NT2/D1 (cell line): Measurements from ENCODE around the gene SLC9A2.

Source experiments
- DNase-seq: peaks from one replicate; pipeline ENCODE4 v3.0.0-alpha.2; 2011; ENCODE audit warnings: low read depth, low spot score
- H3K27me3 ChIP-seq: 2 replicates; pipeline ENCODE4 v1.6.0; 2011; ENCODE audit warnings: mild to moderate bottlenecking; ENCODE audit not compliant: insufficient read length, insufficient read depth
- H3K36me3 ChIP-seq: 2 replicates; pipeline ENCODE4 v1.6.1; 2011; ENCODE audit warnings: mild to moderate bottlenecking, low read length, mixed read lengths; ENCODE audit not compliant: insufficient read depth, insufficient read length
- H3K4me1 ChIP-seq: 2 replicates; pipeline ENCODE4 v1.5.1; 2011; ENCODE audit not compliant: insufficient read depth, insufficient read length
- H3K4me3 ChIP-seq: 2 replicates; pipeline ENCODE4 v1.5.1; 2011; ENCODE audit warnings: low read depth; ENCODE audit not compliant: insufficient read length
- H3K9ac ChIP-seq: 2 replicates; pipeline ENCODE4 v1.6.0; 2011; ENCODE audit warnings: low read depth; ENCODE audit not compliant: insufficient read length
- H3K9me3 ChIP-seq: 2 replicates; pipeline ENCODE4 v1.5.1; 2011; ENCODE audit warnings: mild to moderate bottlenecking, low read length; ENCODE audit not compliant: insufficient read depth
- SUZ12 ChIP-seq: IDR thresholded peaks from 2 replicates; pipeline ENCODE4 v1.6.1; 2011; ENCODE audit not compliant: insufficient read length, insufficient read depth; ENCODE audit errors: extremely low read depth
- YY1 ChIP-seq: IDR thresholded peaks from 2 replicates; pipeline ENCODE4 v1.6.1; 2011; ENCODE audit not compliant: insufficient read length, insufficient read depth
- ZNF274 ChIP-seq: IDR thresholded peaks from 2 replicates; pipeline ENCODE4 v1.6.1; 2011; ENCODE audit warnings: mild to moderate bottlenecking, low read depth, low read length

Gene SLC9A2

DNA sequence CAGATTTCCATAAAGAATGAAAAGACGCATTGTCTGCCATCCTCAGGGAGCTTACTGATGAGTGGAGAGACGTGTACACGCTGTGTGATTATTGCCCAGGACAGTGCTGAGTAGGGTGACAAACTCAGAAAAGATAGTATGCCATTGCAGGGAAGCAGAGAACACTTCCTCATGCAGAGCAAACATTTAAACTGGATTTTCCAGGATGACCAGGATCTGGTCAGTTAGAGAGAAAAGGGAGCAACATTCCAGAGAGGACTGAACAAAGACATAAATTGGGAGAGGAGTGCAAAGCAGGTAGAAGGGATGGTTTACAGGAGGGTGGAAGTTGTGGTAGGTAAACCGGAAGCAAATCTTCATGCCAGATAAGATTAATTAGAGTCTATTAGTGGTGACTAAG lies 2.3 kb downstream of the SLC9A2 start:
- Histone ChIP-seq H3K4me3 (no peak overlapping the region), H3K9me3 (no peaks in the 10 kb centered on the region), H3K36me3 (no peaks in the 10 kb centered on the region), H3K4me1 (no peaks in the 10 kb centered on the region), H3K9ac (no peak overlapping the region), H3K27me3 (peaks cover 59% of the 10 kb centered on the region)
- DNase-seq = no peak
- TF ChIP-seq ZNF274 (no peak), YY1 (no peak), SUZ12 (no peak)

DNA sequence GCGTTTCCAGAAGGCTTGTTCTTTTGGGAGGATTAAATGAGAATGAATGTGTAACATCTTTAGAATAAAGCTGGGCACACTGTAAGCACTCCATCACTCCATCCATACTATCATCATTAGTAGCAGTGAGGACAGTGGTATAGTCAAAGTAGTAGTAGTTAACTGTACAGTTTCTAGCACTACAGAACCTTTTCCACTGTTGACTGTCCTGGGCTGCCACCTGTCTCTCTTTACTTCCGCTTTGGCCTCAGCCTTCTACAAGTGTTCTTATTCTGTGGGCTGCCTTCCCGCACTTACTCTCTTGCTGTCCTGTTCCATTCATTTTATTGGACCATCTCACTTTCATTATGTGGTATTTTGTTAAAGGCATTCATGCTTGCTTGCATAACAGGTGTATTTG lies 3.3 kb downstream of the SLC9A2 start:
- no peaks in the 10 kb centered on the region for H3K9me3 ChIP-seq
- H3K4me1 ChIP-seq = no peaks in the 10 kb centered on the region
- no peak overlapping the region for H3K4me3 ChIP-seq
- H3K36me3 ChIP-seq = no peaks in the 10 kb centered on the region
- H3K9ac ChIP-seq = no peak overlapping the region
- DNase-seq = no peak
- H3K27me3 ChIP-seq = peaks cover 49% of the 10 kb centered on the region
- no peak for TF ChIP-seq YY1

DNA sequence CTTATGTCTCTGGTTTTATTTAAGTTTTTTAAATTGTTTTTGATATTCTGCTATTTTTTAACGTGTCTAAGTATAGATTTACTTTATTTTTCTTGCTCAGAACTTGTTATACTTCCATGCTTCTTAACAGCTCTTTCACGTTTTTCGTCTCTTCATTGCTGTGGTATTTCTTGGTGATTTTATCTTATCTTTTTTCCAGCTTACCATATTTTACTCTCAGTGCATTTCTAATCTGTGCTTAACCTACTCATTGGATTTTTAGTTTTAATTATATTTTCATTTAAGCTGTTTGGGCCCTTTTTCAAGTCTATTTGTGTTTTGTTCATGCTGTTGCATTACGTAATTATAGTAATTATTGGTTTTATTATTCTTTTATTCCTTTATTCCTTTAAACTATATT lies 11.1 kb downstream of the SLC9A2 start:
- DNase-seq = no peak
- Histone ChIP-seq H3K9ac (no peak overlapping the region), H3K27me3 (no peaks in the 10 kb centered on the region), H3K4me1 (no peaks in the 10 kb centered on the region), H3K36me3 (no peaks in the 10 kb centered on the region), H3K4me3 (no peak overlapping the region), H3K9me3 (no peaks in the 10 kb centered on the region)
- TF ChIP-seq SUZ12 (no peak), ZNF274 (no peak), YY1 (no peak)

DNA sequence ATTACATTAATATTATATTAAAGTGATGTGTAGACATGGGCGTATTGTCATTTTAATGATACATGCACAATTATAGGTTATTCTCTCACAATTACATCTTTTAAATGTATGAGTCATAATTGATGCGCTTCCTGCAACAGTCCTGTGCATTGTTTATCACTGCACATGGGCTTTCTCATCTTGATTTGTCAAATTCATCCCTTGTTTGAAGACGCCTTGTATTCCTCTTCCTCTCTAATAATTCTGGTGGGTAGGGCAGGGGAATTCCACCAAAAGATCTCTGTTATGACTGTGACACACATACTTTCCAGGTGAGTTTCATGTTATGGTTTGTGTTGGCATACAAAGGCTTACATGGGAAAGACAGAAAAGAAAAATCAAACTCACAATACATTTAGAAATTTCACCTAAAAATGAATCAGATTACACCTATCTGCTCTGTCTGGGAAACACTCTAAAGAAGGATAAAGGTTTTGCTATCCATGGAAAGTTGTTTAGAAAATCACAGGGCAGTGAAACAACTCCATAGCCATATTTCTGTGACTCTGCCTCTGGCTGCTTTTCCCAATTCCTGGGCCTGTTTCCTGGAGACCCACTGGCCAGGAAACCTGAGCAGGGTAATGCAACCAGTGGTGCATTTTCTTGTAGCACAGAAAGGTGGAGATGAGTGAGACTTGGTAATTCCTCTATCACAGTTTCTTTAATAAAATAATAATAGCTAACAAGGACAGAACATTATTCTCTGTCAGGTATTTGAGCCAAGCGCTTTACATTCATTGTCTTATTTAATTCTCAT lies 13.2 kb downstream of the SLC9A2 start:
- Histone ChIP-seq H3K36me3 (no peaks in the 10 kb centered on the region), H3K4me1 (no peaks in the 10 kb centered on the region), H3K9me3 (no peaks in the 10 kb centered on the region), H3K4me3 (no peak overlapping the region), H3K9ac (no peak overlapping the region), H3K27me3 (no peaks in the 10 kb centered on the region)
- DNase-seq = no peak
- TF ChIP-seq YY1 (no peak), ZNF274 (no peak), SUZ12 (no peak)

DNA sequence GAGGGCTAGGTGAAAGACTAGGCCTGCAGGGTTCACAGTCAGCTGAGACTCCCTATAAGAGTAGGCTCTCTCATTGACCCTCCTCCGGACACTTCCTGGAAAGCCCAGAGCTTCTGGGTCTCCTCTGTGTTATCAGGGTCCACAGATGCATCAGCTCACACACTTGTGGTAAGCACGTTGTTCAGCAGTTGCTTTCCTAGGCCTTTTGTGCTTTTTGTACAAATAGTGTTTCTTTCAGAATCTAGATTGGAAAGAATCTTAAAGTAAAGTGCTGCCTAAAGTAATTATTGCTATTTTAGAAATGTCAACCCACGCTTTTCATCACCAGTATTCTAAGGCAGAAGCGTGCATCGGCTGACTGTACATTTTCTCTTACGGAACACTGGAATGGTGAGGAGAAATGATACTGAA lies 15.5 kb downstream of the SLC9A2 start:
- no peaks in the 10 kb centered on the region for H3K27me3 ChIP-seq
- H3K36me3 ChIP-seq = no peaks in the 10 kb centered on the region
- H3K9me3 ChIP-seq = no peaks in the 10 kb centered on the region
- H3K9ac ChIP-seq = no peak overlapping the region
- H3K4me1 ChIP-seq = no peaks in the 10 kb centered on the region
- no peak for DNase-seq
- H3K4me3 ChIP-seq = no peak overlapping the region
- TF ChIP-seq YY1 (no peak), ZNF274 (no peak), SUZ12 (no peak)

DNA sequence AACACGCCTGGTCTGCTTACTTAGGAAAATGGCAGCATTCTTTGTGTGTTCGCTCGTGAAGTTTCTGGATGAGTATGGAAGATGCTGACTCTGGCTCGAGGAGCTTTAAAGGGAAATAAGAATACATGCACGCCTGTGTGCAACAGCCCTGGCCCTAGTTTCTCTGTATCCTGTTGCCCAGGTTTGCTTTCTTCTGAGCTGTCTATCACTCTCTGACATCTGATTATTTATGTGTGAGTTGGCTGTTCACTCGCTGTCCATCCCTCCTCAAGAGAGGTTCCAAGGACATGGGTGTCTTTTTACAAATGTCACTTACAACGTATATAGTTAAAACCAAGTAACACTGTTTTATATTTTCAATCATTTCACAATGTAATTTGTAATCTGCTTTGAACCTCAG lies 16.0 kb downstream of the SLC9A2 start:
- no peaks in the 10 kb centered on the region for H3K9me3 ChIP-seq
- no peak overlapping the region for H3K9ac ChIP-seq
- H3K27me3 ChIP-seq = no peaks in the 10 kb centered on the region
- TF ChIP-seq YY1 (no peak), SUZ12 (no peak), ZNF274 (no peak)
- DNase-seq = no peak
- H3K4me1 ChIP-seq = no peaks in the 10 kb centered on the region
- H3K4me3 ChIP-seq = no peak overlapping the region
- no peaks in the 10 kb centered on the region for H3K36me3 ChIP-seq

DNA sequence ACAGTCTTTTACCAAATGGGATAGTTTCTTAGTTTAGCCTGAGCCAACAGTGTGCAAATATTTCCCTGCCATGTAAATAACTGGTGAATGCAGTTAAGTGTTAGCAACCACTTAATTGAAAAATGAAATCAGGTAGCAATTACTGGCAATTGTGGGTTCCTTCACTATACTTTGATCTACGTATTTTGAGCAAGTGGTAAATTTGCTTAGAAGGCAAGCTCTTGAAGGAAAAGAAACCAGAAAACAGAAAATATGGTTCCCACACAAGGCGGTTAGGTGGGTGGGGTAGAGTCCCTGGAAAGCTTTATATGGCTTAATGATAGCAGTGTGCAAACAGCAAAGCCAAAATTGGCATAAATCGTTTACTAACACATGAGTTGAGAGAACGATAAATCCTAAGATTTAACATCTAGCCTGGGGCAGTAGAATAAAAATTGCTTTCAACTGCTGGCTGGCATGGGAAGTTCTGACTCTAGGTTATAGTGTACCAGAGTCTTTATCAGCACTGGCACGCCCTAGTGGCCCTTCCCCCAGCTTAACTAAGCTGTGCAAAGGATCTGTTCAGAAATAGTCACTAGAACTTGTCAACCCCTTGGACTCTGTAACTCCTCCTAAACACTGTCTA lies 17.0 kb downstream of the SLC9A2 start:
- no peaks in the 10 kb centered on the region for H3K36me3 ChIP-seq
- no peaks in the 10 kb centered on the region for H3K4me1 ChIP-seq
- H3K4me3 ChIP-seq = no peak overlapping the region
- no peak for TF ChIP-seq YY1
- no peaks in the 10 kb centered on the region for H3K27me3 ChIP-seq
- H3K9me3 ChIP-seq = no peaks in the 10 kb centered on the region
- DNase-seq = no peak
- H3K9ac ChIP-seq = no peak overlapping the region
